IMR-90 (cell line): ENCODE data around the gene TOE1. TPM values are rescaled to one million over a fixed set of nuclear protein-coding genes. Genes with fewer than 3 reads are reported as not detected.

Experiments used
- ATAC-seq: fragments of 200-7000 bp; cut with Tn5 transposase; 2 replicates; pipeline ENCODE4 v1.9.1; 2020; ENCODE audit warnings: low read depth, mild to moderate bottlenecking, moderate library complexity
- BruUV-seq: library from RNA; stranded (reverse); fragments of 400-500 nt; replicated peaks from 2 replicates; lab custom pipeline; 2021; lab: Mats Ljungman, UMichigan
- CTCF ChIA-PET: fragments of 300-600 bp; formaldehyde crosslinking; extraction: SDS; loops from one replicate; lab custom pipeline; 2021; ENCODE audit warnings: antibody characterized with exemption; lab: Yijun Ruan, JAX
- POLR2A ChIA-PET: fragments of 300-600 bp; sonication (Branson Sonifier 250); formaldehyde crosslinking; loops from one replicate; lab custom pipeline; 2022; ENCODE audit warnings: antibody characterized with exemption; ENCODE audit not compliant: unreplicated experiment; lab: Charles Lee
- DNase-seq: peaks from one replicate; pipeline ENCODE4 v3.0.0; 2013
- H2AFZ ChIP-seq: replicated peaks from 2 replicates; pipeline ENCODE3; 2013; ENCODE audit warnings: low read length, mild to moderate bottlenecking; ENCODE audit not compliant: poor library complexity
- H2AK5ac ChIP-seq: 2 replicates; pipeline ENCODE4 v1.6.1; 2013; ENCODE audit warnings: low read depth, low read length, inconsistent platforms
- H2AK9ac ChIP-seq: replicated peaks from 2 replicates; pipeline ENCODE3; 2013; ENCODE audit warnings: mild to moderate bottlenecking, low read depth, low read length, moderate library complexity; ENCODE audit not compliant: poor library complexity
- H2BK120ac ChIP-seq: 2 replicates; pipeline ENCODE4 v1.6.1; 2013; ENCODE audit warnings: low read depth, low read length, inconsistent platforms
- H2BK15ac ChIP-seq: 3 replicates; pipeline ENCODE4 v1.6.1; 2013; ENCODE audit warnings: low read depth, low read length, inconsistent platforms
- H2BK20ac ChIP-seq: 2 replicates; pipeline ENCODE4 v1.6.1; 2013; ENCODE audit warnings: low read depth, mild to moderate bottlenecking, inconsistent platforms, low read length, moderate library complexity
- H2BK5ac ChIP-seq: 2 replicates; pipeline ENCODE4 v1.6.1; 2013; ENCODE audit warnings: mild to moderate bottlenecking, low read depth, low read length, inconsistent platforms; ENCODE audit not compliant: poor library complexity, severe bottlenecking
- H3K14ac ChIP-seq: replicated peaks from 2 replicates; pipeline ENCODE4 v1.6.1; 2013; ENCODE audit warnings: low read depth, low read length, inconsistent platforms
- H3K18ac ChIP-seq: 2 replicates; pipeline ENCODE4 v1.6.1; 2013; ENCODE audit warnings: low read depth, low read length, control low read depth
- H3K23ac ChIP-seq: 2 replicates; pipeline ENCODE4 v1.6.1; 2013; ENCODE audit warnings: low read depth, low read length, inconsistent platforms
- H3K27ac ChIP-seq: 2 replicates; pipeline ENCODE4 v1.5.1; 2013; ENCODE audit warnings: mild to moderate bottlenecking, control low read depth, low read length; ENCODE audit not compliant: insufficient read depth
- H3K27me3 ChIP-seq: 2 replicates; pipeline ENCODE4 v1.6.1; 2013; ENCODE audit warnings: low read length; ENCODE audit not compliant: control insufficient read depth, insufficient read depth
- H3K36me3 ChIP-seq: 2 replicates; pipeline ENCODE4 v1.6.1; 2013; ENCODE audit warnings: low read length, mixed read lengths; ENCODE audit not compliant: control insufficient read depth, insufficient read depth
- H3K4ac ChIP-seq: 2 replicates; pipeline ENCODE4 v1.6.1; 2013; ENCODE audit warnings: low read depth, low read length, inconsistent platforms
- H3K4me1 ChIP-seq: 2 replicates; pipeline ENCODE4 v1.6.1; 2013; ENCODE audit warnings: low read length, mixed read lengths; ENCODE audit not compliant: control insufficient read depth, insufficient read depth
- H3K4me2 ChIP-seq: 2 replicates; pipeline ENCODE4 v1.6.1; 2013; ENCODE audit warnings: low read depth, mild to moderate bottlenecking, control low read depth, low read length, moderate library complexity
- H3K4me3 ChIP-seq: 2 replicates; pipeline ENCODE4 v1.5.1; 2013; ENCODE audit warnings: low read depth, mild to moderate bottlenecking, control low read depth, low read length, moderate library complexity; ENCODE audit not compliant: insufficient read depth
- H3K56ac ChIP-seq: 2 replicates; pipeline ENCODE4 v1.6.1; 2013; ENCODE audit warnings: low read length, inconsistent platforms; ENCODE audit not compliant: insufficient read depth; ENCODE audit errors: extremely low read depth
- H3K79me1 ChIP-seq, 2 experiments: 2 replicates each; pipeline ENCODE4 v1.6.1; 2013; ENCODE audit warnings: low read length in 2 of 2, inconsistent platforms in 1 of 2, low read depth in 1 of 2
- H3K9ac ChIP-seq: 2 replicates; pipeline ENCODE4 v1.6.1; 2013; ENCODE audit warnings: low read depth, low read length, control low read depth
- H3K9me1 ChIP-seq: 2 replicates; pipeline ENCODE4 v1.6.1; 2013; ENCODE audit warnings: low read length, inconsistent platforms; ENCODE audit not compliant: insufficient read depth
- H3K9me3 ChIP-seq: 2 replicates; pipeline ENCODE4 v1.6.1; 2013; ENCODE audit warnings: low read length; ENCODE audit not compliant: control insufficient read depth, insufficient read depth
- H4K20me1 ChIP-seq: 2 replicates; pipeline ENCODE4 v1.6.1; 2013; ENCODE audit warnings: low read length, inconsistent platforms; ENCODE audit not compliant: insufficient read depth
- H4K5ac ChIP-seq: 2 replicates; pipeline ENCODE4 v1.6.1; 2013; ENCODE audit warnings: mild to moderate bottlenecking, low read depth, low read length, control low read depth
- H4K8ac ChIP-seq, 2 experiments: 2 replicates each; pipeline ENCODE4 v1.6.1; 2013; ENCODE audit warnings: low read depth in 2 of 2, low read length in 2 of 2, control low read depth in 1 of 2, inconsistent platforms in 1 of 2
- H4K91ac ChIP-seq: 2 replicates; pipeline ENCODE4 v1.6.1; 2013; ENCODE audit warnings: low read depth, low read length, inconsistent platforms; ENCODE audit not compliant: insufficient read depth
- CEBPB ChIP-seq: IDR thresholded peaks from 2 replicates; pipeline ENCODE4 v1.6.1; 2012; ENCODE audit warnings: low read depth, low read length, improper control_type of control experiment
- ELK1 ChIP-seq: fragments of 150-350 bp; IDR thresholded peaks from 2 replicates; pipeline ENCODE4 v1.6.1; 2016; ENCODE audit warnings: low read depth, mild to moderate bottlenecking, low read length, moderate library complexity, borderline replicate concordance
- FOS ChIP-seq: fragments of 150-350 bp; IDR thresholded peaks from 2 replicates; pipeline ENCODE4 v1.6.1; 2016; ENCODE audit warnings: low read depth, low read length
- MAZ ChIP-seq: IDR thresholded peaks from 2 replicates; pipeline ENCODE4 v1.6.1; 2012; ENCODE audit warnings: low read depth, mild to moderate bottlenecking, low read length, improper control_type of control experiment, moderate library complexity, borderline replicate concordance
- MXI1 ChIP-seq: IDR thresholded peaks from 2 replicates; pipeline ENCODE4 v1.6.1; 2012; ENCODE audit warnings: low read depth, mild to moderate bottlenecking, low read length, moderate library complexity, borderline replicate concordance
- NFE2L2 ChIP-seq: fragments of 150-350 bp; IDR thresholded peaks from 2 replicates; pipeline ENCODE4 v1.6.1; 2016; ENCODE audit warnings: low read depth, mild to moderate bottlenecking, low read length
- RAD21 ChIP-seq: IDR thresholded peaks from 2 replicates; pipeline ENCODE4 v1.6.1; 2012; ENCODE audit warnings: low read length, improper control_type of control experiment
- RCOR1 ChIP-seq: IDR thresholded peaks from 2 replicates; pipeline ENCODE4 v1.6.1; 2012; ENCODE audit warnings: mild to moderate bottlenecking, low read length, improper control_type of control experiment; ENCODE audit not compliant: insufficient replicate concordance
- RFX5 ChIP-seq: IDR thresholded peaks from 2 replicates; pipeline ENCODE4 v1.8.0; 2012; ENCODE audit warnings: low read depth, mild to moderate bottlenecking, low read length, moderate library complexity
- SMC3 ChIP-seq: fragments of 150-350 bp; IDR thresholded peaks from 2 replicates; pipeline ENCODE4 v1.6.1; 2016; ENCODE audit warnings: low read depth, mild to moderate bottlenecking, antibody characterized with exemption, low read length, moderate library complexity
- WGBS, 2 experiments: methylation state at CpG; one replicate each; pipeline versions ENCODE4 v1.1.5 to v1.1.7; 2013; ENCODE audit warnings: missing lambda C conversion rate in 2 of 2; ENCODE audit not compliant: insufficient read length in 1 of 2; ENCODE audit errors: extremely low coverage in 2 of 2; 5-methylcytosine and 5-hydroxymethylcytosine counted together
- dilution Hi-C: fragments of 300-500 bp; cut with HindIII; formaldehyde crosslinking; loops from one replicate; pipeline ENCODE4 v1.14.3; 2018; ENCODE audit warnings: low sequenced_read_pairs; ENCODE audit not compliant: unreplicated experiment
- in situ Hi-C: fragments of 300-500 bp; cut with MboI; formaldehyde crosslinking; loops from 3 replicates; pipeline ENCODE4 v1.14.3; 2019; ENCODE audit warnings: low sequenced_read_pairs, inconsistent platforms, mixed read lengths
- intact Hi-C: fragments of 100-400 bp; cut with micrococcal nuclease; formaldehyde crosslinking; loops from 2 replicates; pipeline ENCODE4 v1.10.0; 2022
- polyA plus RNA-seq, 3 experiments: library from polyadenylated mRNA; depleted of rRNA; stranded (reverse); fragments of >200 nt; gene quantifications; 2 replicates each; pipeline ENCODE4 v1.2.3, GENCODE V29; 2012; ENCODE audit warnings: low replicate concordance in 1 of 3
- total RNA-seq: library from RNA; depleted of rRNA; stranded (reverse); fragments of >200 nt; gene quantifications from 2 replicates; pipeline ENCODE4 v1.2.3, GENCODE V29; 2012

The TOE1 gene
- total and polyA plus RNA-seq, 2 of the 4 experiments (the other 2 are of a cell fraction) = 15.5 to 18.6 TPM

- Histone ChIP-seq H3K4me2 (no peak overlapping the region), H2AK9ac (no peak overlapping the region), H3K27me3 (no peaks in the 10 kb centered on the region), H3K36me3 (no peaks in the 10 kb centered on the region), H3K27ac (no peak overlapping the region), H4K20me1 (no peaks in the 10 kb centered on the region), H3K18ac (no peak overlapping the region), H2BK120ac (no peak overlapping the region), H2AFZ (no peak overlapping the region), H4K5ac (no peak overlapping the region), H4K91ac (no peak overlapping the region), H3K9ac (no peak overlapping the region), H2BK20ac (no peak overlapping the region), H2AK5ac (no peak overlapping the region), H3K4me3 (no peak overlapping the region), H3K23ac (no peak overlapping the region), H4K8ac (no peak overlapping the region), H3K79me1 (no peaks in the 10 kb centered on the region), H2BK5ac (no peak overlapping the region), H3K14ac (no peak overlapping the region), H3K9me1 (no peaks in the 10 kb centered on the region), H3K4me1 (no peaks in the 10 kb centered on the region; the same call in 1 of the 2 replicates), H3K56ac (no peak overlapping the region), H3K9me3 (no peaks in the 10 kb centered on the region), H2BK15ac (no peak overlapping the region), H3K4ac (no peak overlapping the region)
- no peak for TF ChIP-seq RAD21
- TF ChIP-seq MAZ = no peak
- no peak for TF ChIP-seq CEBPB
- no peak for TF ChIP-seq SMC3
- TF ChIP-seq ELK1 = no peak
- TF ChIP-seq FOS = no peak
- TF ChIP-seq RCOR1 = no peak
- no peak for TF ChIP-seq MXI1
- TF ChIP-seq RFX5 = no peak
- TF ChIP-seq NFE2L2 = no peak
- no TSS peak for BruUV-seq
- WGBS, 2 experiments = no CpG with 5 or more reads among the region's 2 CpGs
- no peak for ATAC-seq
- no peak for DNase-seq
- ChIA-PET POLR2A (no interaction called here), CTCF (interaction anchor here (1.3 kb wide), 1 partner anchor 9 kb away, joined by 3 read pairs; no protein-coding TSS in a partner anchor)
- intact Hi-C loops (no loop called here), in situ Hi-C loops (no loop called here), dilution Hi-C loops (no loop called here)
Measured at GRCh38 chr1:45364294-45364693, 24.3 kb downstream of the TOE1 start.
